Spleen (tissue), 11 donors: Measurements from ENCODE around the gene CMA1. TPM values are rescaled to one million over a fixed set of nuclear protein-coding genes. Genes with fewer than 3 reads are reported as not detected.
"Not testable (repeated sequence)": the region's sequence is repeated elsewhere in the genome, so short reads cannot be mapped to it uniquely, and the experiment has no call there.

Source experiments
- DNase-seq: peaks from one replicate; pipeline ENCODE4 v3.0.0-alpha.2; 2020
- H3K27ac ChIP-seq, 8 donors: fragments of 200-600 bp; sonication (generic) in 7 of 8; 1 replicate in 4 of 8; 2 replicates in 4 of 8; pipeline versions ENCODE4 v1.5.0 to v1.8.0; 2016 to 2021; ENCODE audit warnings: inconsistent platforms in 4 of 8, mild to moderate bottlenecking in 4 of 8, moderate library complexity in 1 of 8
- H3K27me3 ChIP-seq, 7 donors: fragments of 200-600 bp; sonication (generic) in 6 of 7; replicated peaks in 1 of 7; 1 replicate in 4 of 7; 2 replicates in 3 of 7; pipeline versions ENCODE4 v1.5.0 to v1.8.0; 2016 to 2021; ENCODE audit warnings: inconsistent platforms in 3 of 7, mild to moderate bottlenecking in 1 of 7
- H3K36me3 ChIP-seq, 6 donors: fragments of 200-600 bp; sonication (generic) in 5 of 6; 1 replicate in 4 of 6; 2 replicates in 2 of 6; pipeline versions ENCODE4 v1.5.0 to v1.8.0; 2016 to 2021; ENCODE audit warnings: inconsistent platforms in 2 of 6
- H3K4me1 ChIP-seq, 6 donors: fragments of 200-600 bp; sonication (generic) in 5 of 6; 1 replicate in 3 of 6; 2 replicates in 3 of 6; pipeline versions ENCODE4 v1.5.0 to v1.8.0; 2016 to 2021; ENCODE audit warnings: inconsistent platforms in 3 of 6
- H3K4me3 ChIP-seq, 8 donors: fragments of 200-600 bp; sonication (generic) in 7 of 8; 1 replicate in 4 of 8; 2 replicates in 4 of 8; pipeline versions ENCODE4 v1.5.0 to v1.8.0; 2016 to 2021; ENCODE audit warnings: inconsistent platforms in 4 of 8, mild to moderate bottlenecking in 4 of 8, moderate library complexity in 2 of 8
- H3K9me3 ChIP-seq, 8 donors: fragments of 200-600 bp; sonication (generic) in 7 of 8; 1 replicate in 4 of 8; 2 replicates in 4 of 8; pipeline versions ENCODE4 v1.5.0 to v1.8.0; 2016 to 2021; ENCODE audit warnings: inconsistent platforms in 4 of 8
- CTCF ChIP-seq, 11 experiments: fragments of 200-600 bp in 7 of 11; fragments of 450-650 bp in 4 of 11; sonication (generic) in 4 of 11; IDR thresholded peaks in 8 of 11; conservative IDR thresholded peaks in 3 of 11; 1 replicate in 7 of 11; 2 replicates in 4 of 11; pipeline versions ENCODE4 v1.4.0 to v1.8.0; 2016 to 2021; ENCODE audit warnings: antibody characterized with exemption in 11 of 11, inconsistent platforms in 4 of 11, mild to moderate bottlenecking in 1 of 11
- POLR2A ChIP-seq, 3 donors: fragments of 450-650 bp; IDR thresholded peaks; one replicate each; pipeline ENCODE4 v1.5.1; 2017; ENCODE audit warnings: antibody characterized with exemption in 3 of 3, mild to moderate bottlenecking in 1 of 3
- POLR2AphosphoS5 ChIP-seq, 3 donors: sonication (generic); formaldehyde crosslinking; IDR thresholded peaks; one replicate each; pipeline ENCODE4 v1.5.1; 2017; ENCODE audit warnings: antibody characterized with exemption in 3 of 3
- whole genome bisulfite sequencing, 5 donors: extraction: QIAGEN DNeasy Blood & Tissue Kit in 3 of 5; methylation state at CpG; one replicate each; pipeline versions ENCODE4 v1.1.5 to v1.1.7; 2013 to 2018; 5-methylcytosine and 5-hydroxymethylcytosine counted together
- intact Hi-C: fragments of 100-400 bp; cut with DNase I; formaldehyde crosslinking; loops from one replicate; pipeline ENCODE4 v1.15.0; 2023; ENCODE audit warnings: low total_unique reads
- polyA plus RNA-seq, 3 donors: library from polyadenylated mRNA; stranded (reverse); fragments of 200-250 nt; gene quantifications; one replicate each; pipeline ENCODE4 v1.2.1, GENCODE V29; 2013
- total RNA-seq, 7 donors: library from RNA; depleted of rRNA in 3 of 7; stranded (reverse); fragments of >200 nt in 3 of 7; fragmentation: NEBNext Ultra II Directional in 4 of 7; extraction: Animal tissue kit (Norgen Biotek cat#: 25700) in 4 of 7; gene quantifications; one replicate each; pipeline versions ENCODE4 v1.1.0 to v1.2.1, GENCODE V29; 2016 to 2021
- donor health status: healthy with polysubstance abuse.
- donor health status: DM: no; HTN: no; CAD: no; lungs with moderate emphysema.
- donor health status: DM: no; HTN: no; CAD: no.
- donor health status: Bipolar disorder and iron deficiency.
- donor health status: healthy.
- donor health status: DM: no; HTN: no; CAD: no.
- donor health status: DM: yes; HTN: yes; CAD: no.

Gene CMA1
- total and polyA plus RNA-seq, 10 donors: 0.09 TPM; not detected in 9

GRCh38 chr14:24481622-24482324 lies 26.3 kb downstream of the CMA1 start:
- Histone ChIP-seq H3K27ac (no peak overlapping the region), H3K4me1 (peaks cover 0 to 26% (median 0%) of the 10 kb centered on the region in 6 donors), H3K36me3 (no peaks in the 10 kb centered on the region), H3K27me3 (peaks cover 0 to 4% (median 0%) of the 10 kb centered on the region in 7 donors), H3K4me3 (peak overlapping the region in 3 of 8 donors; percentile 1 to 31 (median 13)), H3K9me3 (no peaks in the 10 kb centered on the region)
- TF ChIP-seq POLR2AphosphoS5 (IDR thresholded peaks at IDR 0.05) (no peak), CTCF (IDR thresholded peaks at IDR 0.05 in 8 of 11, conservative IDR thresholded peaks at IDR 0.05 in 3 of 11) (peak in 10 of 11 experiments; percentile 15 to 70 (median 46)), POLR2A (IDR thresholded peaks at IDR 0.05) (no peak)
- peak; percentile 83 for DNase-seq
- intact Hi-C loops: no loop called here
- WGBS, 5 donors: 45 to 64% (median 50%) methylated on average over 21 to 23 of the region's 23 CpGs

- H3K9me3 ChIP-seq, H3K27me3 ChIP-seq, H3K36me3 ChIP-seq, H3K4me3 ChIP-seq, intact Hi-C loops, DNase-seq, H3K27ac ChIP-seq: not testable (repeated sequence)
- 0 to 92% (median 0%) methylated on average over 1 of the region's 1 CpG for WGBS, 5 donors
- peaks cover 0 to 26% (median 0%) of the 10 kb centered on the region in 6 donors for H3K4me1 ChIP-seq
These were observed 28.1 kb downstream of the CMA1 start for GRCh38 chr14:24479999-24480398.

GRCh38 chr14:24475261-24475660 lies 32.8 kb downstream of the CMA1 start:
- H3K27me3 ChIP-seq: no peaks in the 10 kb centered on the region
- WGBS, 5 donors: 25 to 95% (median 70%) methylated on average over 4 of the region's 4 CpGs
- TF ChIP-seq POLR2A (IDR thresholded peaks at IDR 0.05): no peak
- no peak for TF ChIP-seq CTCF (IDR thresholded peaks at IDR 0.05 in 8 of 11, conservative IDR thresholded peaks at IDR 0.05 in 3 of 11)
- TF ChIP-seq POLR2AphosphoS5 (IDR thresholded peaks at IDR 0.05): no peak
- H3K9me3 ChIP-seq: no peaks in the 10 kb centered on the region
- DNase-seq: no peak
- H3K27ac ChIP-seq: no peak overlapping the region
- intact Hi-C loops: no loop called here
- no peak overlapping the region for H3K4me3 ChIP-seq
- H3K4me1 ChIP-seq: no peaks in the 10 kb centered on the region
- H3K36me3 ChIP-seq: no peaks in the 10 kb centered on the region

- WGBS, 5 donors: 70 to 97% (median 71%) methylated on average over 3 to 12 of the region's 12 CpGs
- no peak for TF ChIP-seq POLR2A (IDR thresholded peaks at IDR 0.05)
- TF ChIP-seq POLR2AphosphoS5 (IDR thresholded peaks at IDR 0.05): no peak
- TF ChIP-seq CTCF (IDR thresholded peaks at IDR 0.05 in 8 of 11, conservative IDR thresholded peaks at IDR 0.05 in 3 of 11): no peak
- Histone ChIP-seq H3K4me1 (no peaks in the 10 kb centered on the region), H3K9me3 (no peaks in the 10 kb centered on the region), H3K27me3 (no peaks in the 10 kb centered on the region), H3K36me3 (no peaks in the 10 kb centered on the region), H3K4me3 (no peak overlapping the region), H3K27ac (no peak overlapping the region)
- no peak for DNase-seq
- intact Hi-C loops: no loop called here
These were observed 34.9 kb downstream of the CMA1 start for GRCh38 chr14:24473211-24473610.

- H3K9me3 ChIP-seq, H3K4me1 ChIP-seq, H3K36me3 ChIP-seq, DNase-seq, H3K27ac ChIP-seq, H3K27me3 ChIP-seq, H3K4me3 ChIP-seq, intact Hi-C loops: not testable (repeated sequence)
- 83 to 95% (median 86%) methylated on average over 1 to 2 of the region's 2 CpGs for WGBS, 5 donors
These were observed 37.6 kb downstream of the CMA1 start for GRCh38 chr14:24470450-24470849.
